SK-N-MC (cell line): ENCODE results near the gene PACRG.
A peak's percentile ranks its signal among the peaks of the same experiment; 100 is the strongest.

Experiments used
- DNase-seq: peaks from one replicate; pipeline ENCODE4 v3.0.0-alpha.2; 2011; ENCODE audit warnings: low read depth, low spot score
- H3K27ac ChIP-seq: fragments of 200-600 bp; sonication (generic); 2 replicates; pipeline ENCODE4 v1.5.1; 2016; ENCODE audit warnings: mixed run types
- H3K36me3 ChIP-seq: fragments of 200-600 bp; sonication (generic); 2 replicates; pipeline ENCODE4 v1.6.1; 2017; ENCODE audit warnings: antibody characterized with exemption, low read length, mixed read lengths; ENCODE audit not compliant: insufficient read depth
- H3K4me3 ChIP-seq: fragments of 200-600 bp; sonication (generic); 2 replicates; pipeline ENCODE4 v1.5.1; 2016
- H3K9ac ChIP-seq: fragments of 200-600 bp; sonication (generic); 2 replicates; pipeline ENCODE4 v1.8.0; 2017; ENCODE audit warnings: mixed run types, mixed read lengths; ENCODE audit not compliant: insufficient read length
- H3K9me3 ChIP-seq: fragments of 200-600 bp; sonication (generic); 2 replicates; pipeline ENCODE4 v1.6.1; 2017; ENCODE audit warnings: low read depth, mild to moderate bottlenecking, antibody characterized with exemption, low read length, moderate library complexity, mixed read lengths
- EZH2 ChIP-seq: fragments of 200-600 bp; sonication (generic); IDR thresholded peaks from one replicate; pipeline ENCODE4 v1.6.1; 2017; ENCODE audit warnings: antibody characterized with exemption
- FOXP2 ChIP-seq: optimal IDR thresholded peaks from 2 replicates; pipeline ENCODE3; 2011; ENCODE audit warnings: mild to moderate bottlenecking, moderate library complexity; ENCODE audit not compliant: insufficient read depth; ENCODE audit errors: extremely low read length, control extremely low read depth
- POLR2AphosphoS5 ChIP-seq: IDR thresholded peaks from 2 replicates; pipeline ENCODE4 v1.6.1; 2012; ENCODE audit warnings: mild to moderate bottlenecking, low read depth, low read length, borderline replicate concordance

The PACRG gene

GRCh38 chr6:162904069-162904663 is 176.4 kb downstream of the PACRG start:
- H3K27ac ChIP-seq, result no peak overlapping the region
- TF ChIP-seq POLR2AphosphoS5 (no peak), EZH2 (no peak), FOXP2 (no peak)
- no peaks in the 10 kb centered on the region for H3K9me3 ChIP-seq
- no peak overlapping the region for H3K4me3 ChIP-seq
- H3K9ac ChIP-seq, result no peak overlapping the region
- DNase-seq, result no peak
- no peaks in the 10 kb centered on the region for H3K36me3 ChIP-seq

GRCh38 chr6:162906479-162906878 is 178.7 kb downstream of the PACRG start:
- DNase-seq, result no peak
- H3K9ac ChIP-seq, result no peak overlapping the region
- H3K4me3 ChIP-seq, result no peak overlapping the region
- no peaks in the 10 kb centered on the region for H3K9me3 ChIP-seq
- H3K27ac ChIP-seq, result no peak overlapping the region
- H3K36me3 ChIP-seq, result no peaks in the 10 kb centered on the region
- TF ChIP-seq FOXP2 (no peak), EZH2 (no peak), POLR2AphosphoS5 (no peak)

GRCh38 chr6:162907876-162908481 is 180.2 kb downstream of the PACRG start:
- no peak for TF ChIP-seq POLR2AphosphoS5
- TF ChIP-seq FOXP2, result no peak
- no peak for TF ChIP-seq EZH2
- DNase-seq, result peak; percentile 51
- Histone ChIP-seq H3K4me3 (no peak overlapping the region), H3K9ac (no peak overlapping the region), H3K27ac (no peak overlapping the region), H3K36me3 (no peaks in the 10 kb centered on the region), H3K9me3 (no peaks in the 10 kb centered on the region)

GRCh38 chr6:162913206-162913605 is 185.4 kb downstream of the PACRG start:
- Histone ChIP-seq H3K27ac (no peak overlapping the region), H3K4me3 (no peak overlapping the region), H3K36me3 (no peaks in the 10 kb centered on the region), H3K9ac (no peak overlapping the region), H3K9me3 (no peaks in the 10 kb centered on the region)
- no peak for DNase-seq
- TF ChIP-seq EZH2, result no peak
- TF ChIP-seq FOXP2, result no peak
- no peak for TF ChIP-seq POLR2AphosphoS5

- H3K36me3 ChIP-seq, result no peaks in the 10 kb centered on the region
- H3K27ac ChIP-seq, result no peak overlapping the region
- DNase-seq, result no peak
- H3K9me3 ChIP-seq, result no peaks in the 10 kb centered on the region
- no peak overlapping the region for H3K4me3 ChIP-seq
- no peak overlapping the region for H3K9ac ChIP-seq
- TF ChIP-seq EZH2 (no peak), POLR2AphosphoS5 (no peak), FOXP2 (no peak)
These were observed 189.7 kb downstream of the PACRG start for GRCh38 chr6:162917506-162917905.

GRCh38 chr6:162921062-162921461 is 193.3 kb downstream of the PACRG start:
- DNase-seq, result no peak
- H3K9me3 ChIP-seq, result no peaks in the 10 kb centered on the region
- no peak for TF ChIP-seq POLR2AphosphoS5
- no peak for TF ChIP-seq FOXP2
- TF ChIP-seq EZH2, result no peak

GRCh38 chr6:162921510-162922040 is 193.8 kb downstream of the PACRG start:
- Histone ChIP-seq H3K4me3 (no peak overlapping the region), H3K9me3 (no peaks in the 10 kb centered on the region), H3K9ac (no peak overlapping the region), H3K36me3 (no peaks in the 10 kb centered on the region), H3K27ac (no peak overlapping the region)
- TF ChIP-seq FOXP2, result no peak
- no peak for TF ChIP-seq EZH2
- no peak for TF ChIP-seq POLR2AphosphoS5
- no peak for DNase-seq

More at GRCh38 chr6:162921062-162921461, 193.3 kb downstream of the PACRG start:
- H3K4me3 ChIP-seq, result no peak overlapping the region
- H3K36me3 ChIP-seq, result no peaks in the 10 kb centered on the region
- H3K9ac ChIP-seq, result no peak overlapping the region
- H3K27ac ChIP-seq, result no peak overlapping the region

GRCh38 chr6:162922563-162923166 is 194.9 kb downstream of the PACRG start:
- no peaks in the 10 kb centered on the region for H3K9me3 ChIP-seq
- no peaks in the 10 kb centered on the region for H3K36me3 ChIP-seq
- no peak overlapping the region for H3K9ac ChIP-seq
- TF ChIP-seq POLR2AphosphoS5, result no peak
- no peak for TF ChIP-seq EZH2
- TF ChIP-seq FOXP2, result no peak
- H3K4me3 ChIP-seq, result no peak overlapping the region
- no peak for DNase-seq
- H3K27ac ChIP-seq, result no peak overlapping the region
